PC-3 (cell line): ENCODE results near the gene NTS.

ENCODE experiments used
- EZH2 ChIP-seq: fragments of 300-600 bp; sonication (generic); IDR thresholded peaks from one replicate; pipeline ENCODE4 v1.6.1; 2017; ENCODE audit warnings: antibody characterized with exemption, mild to moderate bottlenecking, low read length; ENCODE audit not compliant: unreplicated experiment
- EZH2phosphoT487 ChIP-seq: fragments of 300-600 bp; sonication (generic); IDR thresholded peaks from 2 replicates; pipeline ENCODE4 v1.6.1; 2018; ENCODE audit warnings: mild to moderate bottlenecking, antibody characterized with exemption, low read length, borderline replicate concordance
- TF ChIP-seq, protein P1 (sequence below): fragments of 300-600 bp; sonication (generic); conservative IDR thresholded peaks from 2 replicates; pipeline ENCODE4 v1.5.1; 2017; ENCODE audit warnings: antibody characterized with exemption, low read depth, mild to moderate bottlenecking, low read length

DNA sequence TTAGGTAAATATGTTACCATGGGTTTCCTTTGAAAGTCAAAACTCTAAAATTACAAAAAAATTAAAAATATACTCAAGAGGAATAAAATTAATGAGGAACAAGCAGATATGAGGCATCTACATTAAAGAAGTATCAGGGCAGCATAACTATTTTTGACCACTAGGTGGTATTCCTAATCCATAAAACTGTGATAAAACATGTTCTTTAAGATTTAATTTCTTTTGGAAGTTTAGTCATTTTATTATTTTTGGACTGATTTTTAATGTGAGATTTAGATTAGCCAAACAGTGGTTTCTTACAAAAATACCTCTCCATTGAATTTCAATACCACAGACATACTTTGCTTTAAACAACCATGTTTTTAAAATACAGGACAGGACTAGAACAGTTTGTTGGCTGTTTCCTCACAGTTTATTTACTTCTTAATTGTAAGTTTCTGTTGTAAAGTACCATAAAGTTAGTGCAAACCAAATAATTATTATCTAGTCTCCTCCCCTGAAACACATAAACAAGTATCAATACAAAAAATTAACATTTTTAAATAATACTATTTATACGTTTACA, 49.8 kb downstream of the NTS start:
- TF ChIP-seq, protein P1, sequence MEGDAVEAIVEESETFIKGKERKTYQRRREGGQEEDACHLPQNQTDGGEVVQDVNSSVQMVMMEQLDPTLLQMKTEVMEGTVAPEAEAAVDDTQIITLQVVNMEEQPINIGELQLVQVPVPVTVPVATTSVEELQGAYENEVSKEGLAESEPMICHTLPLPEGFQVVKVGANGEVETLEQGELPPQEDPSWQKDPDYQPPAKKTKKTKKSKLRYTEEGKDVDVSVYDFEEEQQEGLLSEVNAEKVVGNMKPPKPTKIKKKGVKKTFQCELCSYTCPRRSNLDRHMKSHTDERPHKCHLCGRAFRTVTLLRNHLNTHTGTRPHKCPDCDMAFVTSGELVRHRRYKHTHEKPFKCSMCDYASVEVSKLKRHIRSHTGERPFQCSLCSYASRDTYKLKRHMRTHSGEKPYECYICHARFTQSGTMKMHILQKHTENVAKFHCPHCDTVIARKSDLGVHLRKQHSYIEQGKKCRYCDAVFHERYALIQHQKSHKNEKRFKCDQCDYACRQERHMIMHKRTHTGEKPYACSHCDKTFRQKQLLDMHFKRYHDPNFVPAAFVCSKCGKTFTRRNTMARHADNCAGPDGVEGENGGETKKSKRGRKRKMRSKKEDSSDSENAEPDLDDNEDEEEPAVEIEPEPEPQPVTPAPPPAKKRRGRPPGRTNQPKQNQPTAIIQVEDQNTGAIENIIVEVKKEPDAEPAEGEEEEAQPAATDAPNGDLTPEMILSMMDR: peak; percentile 78
- TF ChIP-seq EZH2phosphoT487 (no peak), EZH2 (no peak)
